Cardiac muscle cell (in vitro differentiated cells and primary cell): ENCODE results near the gene BST1. TPM values are rescaled to one million over a fixed set of nuclear protein-coding genes. Genes with fewer than 3 reads are reported as not detected.

Experiments
- DNase-seq, 2 donors: peaks; one replicate each; pipeline versions ENCODE4 v3.0.0 to v3.0.0-alpha.2; 2010 to 2017; ENCODE audit warnings: low read depth in 1 of 2, low spot score in 1 of 2
- H3K27ac ChIP-seq: fragments of 200-600 bp; sonication (generic); 2 replicates; pipeline ENCODE4 v1.5.1; 2016
- H3K27me3 ChIP-seq: fragments of 200-600 bp; sonication (generic); 2 replicates; pipeline ENCODE4 v1.6.0; 2016; ENCODE audit warnings: control low read depth
- H3K36me3 ChIP-seq: fragments of 200-600 bp; sonication (generic); 2 replicates; pipeline ENCODE4 v1.5.1; 2016; ENCODE audit warnings: control low read depth
- H3K4me1 ChIP-seq: fragments of 200-600 bp; sonication (generic); 2 replicates; pipeline ENCODE4 v1.8.1; 2017; ENCODE audit warnings: low read depth, mild to moderate bottlenecking, mixed run types
- H3K4me3 ChIP-seq: fragments of 200-600 bp; sonication (generic); 2 replicates; pipeline ENCODE4 v1.5.1; 2016; ENCODE audit warnings: mild to moderate bottlenecking
- H3K9me3 ChIP-seq: fragments of 200-600 bp; sonication (generic); 2 replicates; pipeline ENCODE4 v1.5.1; 2017; ENCODE audit warnings: low read depth, mild to moderate bottlenecking, control low read depth
- CTCF ChIP-seq: IDR thresholded peaks from 2 replicates; pipeline ENCODE4 v1.5.1; 2012; ENCODE audit warnings: low read depth, mild to moderate bottlenecking, low read length
- polyA plus RNA-seq: library from polyadenylated mRNA; unstranded; fragments of >200 nt; fragmentation: Nextera tagmentation; extraction: Ambion mirVana; gene quantifications from 2 replicates; pipeline ENCODE4 v1.2.1, GENCODE V29; 2016
- total RNA-seq: library from RNA; depleted of rRNA; stranded (reverse); fragments of >200 nt; gene quantifications from 2 replicates; pipeline ENCODE4 v1.2.3, GENCODE V29; 2016

Gene BST1
- total and polyA plus RNA-seq, 2 experiments from 2014 or later = 0.09 to 0.35 TPM

DNA sequence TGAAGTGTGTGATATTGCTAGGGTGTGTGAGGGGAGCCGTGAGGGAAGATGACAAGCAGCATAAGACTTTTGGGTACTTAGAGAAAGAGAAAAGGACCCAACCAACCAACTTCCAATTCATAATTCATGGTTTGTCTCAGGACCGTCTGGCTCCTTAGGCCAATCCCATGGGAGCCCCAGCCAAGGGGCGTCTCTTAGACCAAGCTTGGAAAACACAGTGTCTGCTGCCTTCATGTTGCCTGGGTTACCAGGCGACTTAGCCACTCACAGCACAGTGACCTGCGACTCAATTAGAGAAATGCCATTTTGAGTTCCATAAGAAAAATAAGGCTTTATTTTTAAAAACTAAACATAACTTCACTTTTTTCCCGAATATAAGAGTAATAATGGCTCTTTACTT lies 32.7 kb downstream of the BST1 start:
- no peak for TF ChIP-seq CTCF

GRCh38 chr4:15736514-15737050 lies 33.7 kb downstream of the BST1 start:
- Histone ChIP-seq H3K4me3 (no peak overlapping the region), H3K27ac (no peak overlapping the region), H3K27me3 (no peaks in the 10 kb centered on the region), H3K4me1 (no peaks in the 10 kb centered on the region), H3K36me3 (no peaks in the 10 kb centered on the region), H3K9me3 (no peaks in the 10 kb centered on the region)
- no peak for DNase-seq
- no peak for TF ChIP-seq CTCF

More for the DNA sequence above, 32.7 kb downstream of the BST1 start:
- Histone ChIP-seq H3K4me1 (no peaks in the 10 kb centered on the region), H3K27me3 (no peaks in the 10 kb centered on the region), H3K4me3 (no peak overlapping the region), H3K36me3 (no peaks in the 10 kb centered on the region), H3K9me3 (no peaks in the 10 kb centered on the region), H3K27ac (no peak overlapping the region)
- no peak for DNase-seq

DNA sequence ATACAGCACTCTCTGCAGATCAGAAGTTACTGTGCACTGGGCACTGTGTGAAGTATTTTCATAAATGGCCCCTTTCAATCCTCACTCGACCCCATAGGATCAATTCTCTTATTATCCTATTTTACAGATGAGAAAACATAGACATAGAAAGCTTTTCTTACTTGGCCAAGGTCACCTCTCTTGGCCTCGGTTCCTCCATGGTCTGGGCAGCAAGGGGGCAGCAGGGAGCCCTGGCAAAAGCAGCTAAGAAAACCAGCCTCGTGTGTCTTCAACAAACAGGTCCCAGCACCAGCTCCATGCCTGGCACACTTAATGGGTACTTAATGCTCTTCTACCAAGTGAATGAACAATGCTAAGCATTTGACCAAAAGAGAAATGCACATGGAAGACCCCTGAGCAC lies 34.4 kb downstream of the BST1 start:
- Histone ChIP-seq H3K4me3 (no peak overlapping the region), H3K27ac (no peak overlapping the region), H3K27me3 (no peaks in the 10 kb centered on the region), H3K4me1 (no peaks in the 10 kb centered on the region), H3K9me3 (no peaks in the 10 kb centered on the region), H3K36me3 (no peaks in the 10 kb centered on the region)
- DNase-seq = no peak
- peak; percentile 7 for TF ChIP-seq CTCF

DNA sequence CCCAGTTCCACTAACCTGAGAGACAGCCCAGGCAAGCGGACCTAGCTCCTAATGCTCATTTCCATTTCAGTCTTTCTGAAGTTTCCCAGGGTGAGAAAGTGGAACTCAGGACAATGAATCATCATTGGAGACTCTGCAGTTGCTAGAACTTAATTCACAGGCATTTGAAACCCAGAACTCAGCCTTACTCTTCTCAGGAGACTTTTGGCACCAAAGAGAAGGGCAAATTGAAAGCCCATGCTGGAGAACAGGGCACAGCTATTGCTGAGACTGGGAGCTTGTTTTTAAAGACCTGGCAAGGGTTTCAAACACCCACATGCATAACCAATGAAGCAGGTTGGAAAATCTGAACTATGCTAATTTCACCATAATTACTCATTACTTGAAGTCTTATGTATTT lies 36.0 kb downstream of the BST1 start:
- H3K36me3 ChIP-seq = no peaks in the 10 kb centered on the region
- no peak for DNase-seq
- TF ChIP-seq CTCF = no peak
- no peaks in the 10 kb centered on the region for H3K27me3 ChIP-seq
- H3K9me3 ChIP-seq = no peaks in the 10 kb centered on the region
- no peak overlapping the region for H3K4me3 ChIP-seq
- H3K27ac ChIP-seq = no peak overlapping the region
- H3K4me1 ChIP-seq = no peaks in the 10 kb centered on the region

- no peaks in the 10 kb centered on the region for H3K36me3 ChIP-seq
- no peak overlapping the region for H3K4me3 ChIP-seq
- H3K4me1 ChIP-seq = no peaks in the 10 kb centered on the region
- H3K27me3 ChIP-seq = no peaks in the 10 kb centered on the region
- DNase-seq = no peak
- H3K27ac ChIP-seq = no peak overlapping the region
- no peaks in the 10 kb centered on the region for H3K9me3 ChIP-seq
- TF ChIP-seq CTCF = no peak
Observed at GRCh38 chr4:15740764-15741404, 38.0 kb downstream of the BST1 start.
